ENCODE results near the gene AGBL5.

DNA sequence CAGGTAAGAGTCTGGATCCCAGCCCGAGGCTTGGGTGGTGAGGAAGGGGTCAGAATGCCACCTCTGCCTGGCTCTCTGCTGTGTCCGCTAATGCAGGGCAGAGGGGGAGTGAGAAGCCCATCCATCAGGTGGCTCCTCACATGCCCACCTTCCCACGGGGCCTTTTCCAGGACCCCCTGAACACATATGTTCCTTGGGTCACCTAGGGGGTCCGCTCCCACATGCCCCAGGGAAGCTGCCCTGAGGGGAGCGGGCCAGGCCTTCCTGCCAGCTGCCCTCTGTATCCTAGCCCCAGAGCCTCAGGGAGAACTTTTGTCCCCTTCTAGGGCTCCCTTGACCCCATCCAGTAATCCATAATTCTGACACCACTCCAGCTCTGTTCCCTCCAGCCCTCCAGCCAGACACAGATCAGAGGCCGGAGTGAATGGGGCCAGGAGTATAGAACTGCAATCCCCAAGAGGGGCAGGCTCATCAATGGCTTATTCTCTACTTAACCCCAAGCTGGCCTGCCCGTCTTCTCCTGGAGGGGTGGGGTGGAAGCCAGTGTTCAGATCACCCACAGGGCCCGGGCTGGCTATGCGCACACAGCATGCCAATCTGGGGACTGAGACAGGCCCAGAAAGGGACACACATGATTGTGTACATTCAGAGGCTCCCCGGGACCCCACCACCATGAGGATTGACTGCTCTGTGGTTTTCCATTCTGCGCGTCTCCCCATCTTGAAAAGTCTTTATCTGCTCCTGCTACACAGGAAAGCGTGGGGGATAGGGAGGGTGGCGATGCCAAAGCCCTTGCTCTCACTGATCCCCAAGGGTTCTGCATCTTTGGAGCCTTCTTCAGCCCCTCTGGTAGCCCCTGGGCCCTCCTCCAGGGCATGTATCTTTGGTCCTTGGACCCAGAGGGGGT is 28.0 kb downstream of the AGBL5 start:
- no peak for TF ChIP-seq EZH2 (IDR thresholded peaks at IDR 0.05; ENCODE audit: low read length, missing control alignments)
- TF ChIP-seq, protein P1, sequence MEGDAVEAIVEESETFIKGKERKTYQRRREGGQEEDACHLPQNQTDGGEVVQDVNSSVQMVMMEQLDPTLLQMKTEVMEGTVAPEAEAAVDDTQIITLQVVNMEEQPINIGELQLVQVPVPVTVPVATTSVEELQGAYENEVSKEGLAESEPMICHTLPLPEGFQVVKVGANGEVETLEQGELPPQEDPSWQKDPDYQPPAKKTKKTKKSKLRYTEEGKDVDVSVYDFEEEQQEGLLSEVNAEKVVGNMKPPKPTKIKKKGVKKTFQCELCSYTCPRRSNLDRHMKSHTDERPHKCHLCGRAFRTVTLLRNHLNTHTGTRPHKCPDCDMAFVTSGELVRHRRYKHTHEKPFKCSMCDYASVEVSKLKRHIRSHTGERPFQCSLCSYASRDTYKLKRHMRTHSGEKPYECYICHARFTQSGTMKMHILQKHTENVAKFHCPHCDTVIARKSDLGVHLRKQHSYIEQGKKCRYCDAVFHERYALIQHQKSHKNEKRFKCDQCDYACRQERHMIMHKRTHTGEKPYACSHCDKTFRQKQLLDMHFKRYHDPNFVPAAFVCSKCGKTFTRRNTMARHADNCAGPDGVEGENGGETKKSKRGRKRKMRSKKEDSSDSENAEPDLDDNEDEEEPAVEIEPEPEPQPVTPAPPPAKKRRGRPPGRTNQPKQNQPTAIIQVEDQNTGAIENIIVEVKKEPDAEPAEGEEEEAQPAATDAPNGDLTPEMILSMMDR (conservative IDR thresholded peaks at IDR 0.05 in 1 of 2, IDR thresholded peaks at IDR 0.05 in 1 of 2; ENCODE audit: low read depth in 1 of 2, low read length in 2 of 2) = no peak

Data from fibroblast of lung (primary cell).